AG04449 (cell line): Measurements from ENCODE around the gene TUBB4A.

Experiments
- CTCF ChIA-PET: fragments of 350-600 bp; formaldehyde crosslinking; extraction: SDS; loops from one replicate; lab custom pipeline; 2021; ENCODE audit warnings: antibody characterized with exemption; lab: Yijun Ruan, JAX
- POLR2A ChIA-PET: fragments of 400-600, 350-600 bp; formaldehyde crosslinking; extraction: SDS; loops from one replicate; lab custom pipeline; 2020; ENCODE audit warnings: antibody characterized with exemption, inconsistent platforms; lab: Yijun Ruan, JAX
- DNase-seq: peaks from one replicate; pipeline ENCODE4 v3.0.0-alpha.2; 2010; ENCODE audit warnings: low read depth, low spot score
- H3K4me3 ChIP-seq: 2 replicates; pipeline ENCODE4 v1.5.1; 2011; ENCODE audit warnings: low read depth, mild to moderate bottlenecking, control low read depth, low read length
- CTCF ChIP-seq: IDR thresholded peaks from one replicate; pipeline ENCODE4 v1.5.1; 2011; ENCODE audit warnings: mild to moderate bottlenecking, moderate library complexity, low read length, control low read depth, inconsistent platforms; ENCODE audit not compliant: insufficient read depth; ENCODE audit errors: missing control alignments

TUBB4A gene

GRCh38 chr19:6518145-6518911 is 16.2 kb upstream of the TUBB4A start:
- ChIA-PET POLR2A (interaction anchor here (0.9 kb wide), 1 partner anchor 12 kb away, joined by 4 read pairs; the partner anchor contains the start of gene TNFSF9), CTCF (interaction anchor here (0.6 to 5.2 kb wide), 11 partner anchors 8 to 685 kb away, joined by 3 to 93 read pairs (median 4); partner anchors contain the start of gene GPR108)
- TF ChIP-seq CTCF, result no peak
- no peak for DNase-seq
- H3K4me3 ChIP-seq, result no peak overlapping the region

GRCh38 chr19:6516659-6517291 is 14.7 kb upstream of the TUBB4A start:
- H3K4me3 ChIP-seq, result peak overlapping the region; percentile 73
- ChIA-PET POLR2A (interaction anchor here (0.6 to 1.6 kb wide), 3 partner anchors 14 to 111 kb away, joined by 3 to 8 read pairs (median 3); partner anchors contain the start of gene TNFSF9), CTCF (interaction anchor here (0.6 to 5.2 kb wide), 20 partner anchors 9 to 389 kb away, joined by 3 to 93 read pairs (median 4); partner anchors contain the start of gene GPR108)
- TF ChIP-seq CTCF, result peak; percentile 98
- peak; percentile 3 for DNase-seq

- TF ChIP-seq CTCF, result no peak
- ChIA-PET POLR2A (interaction anchor here (0.6 to 1.6 kb wide), 3 partner anchors 15 to 112 kb away, joined by 3 to 8 read pairs (median 3); partner anchors contain the start of gene TNFSF9), CTCF (interaction anchor here (0.6 to 5.2 kb wide), 20 partner anchors 9 to 388 kb away, joined by 3 to 93 read pairs (median 4); partner anchors contain the start of gene GPR108)
- H3K4me3 ChIP-seq, result peak overlapping the region; percentile 73
- DNase-seq, result peak; percentile 40
These were observed 14.0 kb upstream of the TUBB4A start for GRCh38 chr19:6516018-6516658.

DNA sequence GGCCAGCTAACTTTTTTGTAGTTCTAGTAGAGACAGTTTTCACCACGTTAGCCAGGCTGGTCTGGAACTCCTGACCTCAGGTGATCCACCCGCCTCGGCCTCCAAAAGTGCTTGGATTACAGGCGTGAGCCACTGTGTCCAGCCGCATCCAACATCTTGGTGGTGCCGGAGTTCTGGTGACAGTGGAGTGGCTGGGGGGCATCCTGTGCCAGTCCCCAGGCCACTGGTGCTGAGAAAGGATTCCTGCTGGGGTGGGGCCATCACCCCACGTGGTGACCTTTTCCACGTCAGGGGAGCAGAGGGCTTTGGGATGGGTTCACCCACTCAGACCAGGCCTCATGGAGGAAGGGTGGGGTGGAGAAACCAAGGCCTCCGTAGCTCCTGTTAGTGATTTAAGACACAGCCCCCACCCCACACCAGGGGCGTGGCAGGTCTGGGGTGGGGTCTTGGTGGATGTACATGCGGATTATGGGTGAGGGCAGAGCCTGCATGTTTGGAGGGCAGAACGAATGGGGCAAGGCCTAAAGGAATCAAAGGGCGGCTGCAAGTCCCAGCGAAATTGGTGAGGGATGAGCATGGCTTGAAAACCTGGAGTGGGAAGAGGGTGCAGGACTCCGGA is 12.9 kb upstream of the TUBB4A start:
- ChIA-PET CTCF (no interaction called here), POLR2A (no interaction called here)
- no peak for DNase-seq
- no peak overlapping the region for H3K4me3 ChIP-seq
- TF ChIP-seq CTCF, result no peak

DNA sequence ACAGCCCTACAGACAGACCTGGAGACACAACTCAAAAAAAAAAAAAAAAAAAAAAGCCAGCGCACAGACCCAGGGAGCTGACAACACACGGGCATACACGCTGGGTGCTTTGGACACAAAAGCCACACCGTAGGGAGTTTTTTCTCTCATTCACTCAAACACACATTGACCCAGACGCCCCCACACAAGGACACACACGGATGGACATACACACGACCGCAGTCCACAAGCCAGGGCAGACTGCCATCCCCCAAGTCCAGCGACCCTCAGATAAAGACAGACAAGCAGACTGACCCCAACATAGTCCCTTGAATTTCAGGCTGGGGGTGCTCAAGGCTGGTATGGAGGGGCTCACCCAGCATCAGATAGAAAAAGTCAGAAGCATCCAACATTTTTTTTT is 12.0 kb upstream of the TUBB4A start:
- no peak overlapping the region for H3K4me3 ChIP-seq
- ChIA-PET POLR2A (no interaction called here), CTCF (no interaction called here)
- TF ChIP-seq CTCF, result no peak
- no peak for DNase-seq
